Spleen (tissue), 7 donors: ENCODE measurements around the gene NEBL.

Source experiments
- POLR2A ChIP-seq, 3 donors: fragments of 450-650 bp; IDR thresholded peaks; one replicate each; pipeline ENCODE4 v1.5.1; 2017; ENCODE audit warnings: antibody characterized with exemption in 3 of 3, mild to moderate bottlenecking in 1 of 3
- POLR2AphosphoS5 ChIP-seq, 3 donors: sonication (generic); formaldehyde crosslinking; IDR thresholded peaks; one replicate each; pipeline ENCODE4 v1.5.1; 2017; ENCODE audit warnings: antibody characterized with exemption in 3 of 3
- TF ChIP-seq, protein P1 (sequence below), 11 experiments: fragments of 200-600 bp in 7 of 11; fragments of 450-650 bp in 4 of 11; sonication (generic) in 4 of 11; IDR thresholded peaks in 8 of 11; conservative IDR thresholded peaks in 3 of 11; 1 replicate in 7 of 11; 2 replicates in 4 of 11; pipeline versions ENCODE4 v1.4.0 to v1.8.0; 2016 to 2021; ENCODE audit warnings: antibody characterized with exemption in 11 of 11, inconsistent platforms in 4 of 11, mild to moderate bottlenecking in 1 of 11
- donor health status: DM: no; HTN: no; CAD: no; lungs with moderate emphysema.
- donor health status: DM: no; HTN: no; CAD: no.
- donor health status: DM: no; HTN: no; CAD: no.

GRCh38 chr10:20898866-20899535, 1.9 kb upstream of the NEBL start:
- TF ChIP-seq, protein P1, sequence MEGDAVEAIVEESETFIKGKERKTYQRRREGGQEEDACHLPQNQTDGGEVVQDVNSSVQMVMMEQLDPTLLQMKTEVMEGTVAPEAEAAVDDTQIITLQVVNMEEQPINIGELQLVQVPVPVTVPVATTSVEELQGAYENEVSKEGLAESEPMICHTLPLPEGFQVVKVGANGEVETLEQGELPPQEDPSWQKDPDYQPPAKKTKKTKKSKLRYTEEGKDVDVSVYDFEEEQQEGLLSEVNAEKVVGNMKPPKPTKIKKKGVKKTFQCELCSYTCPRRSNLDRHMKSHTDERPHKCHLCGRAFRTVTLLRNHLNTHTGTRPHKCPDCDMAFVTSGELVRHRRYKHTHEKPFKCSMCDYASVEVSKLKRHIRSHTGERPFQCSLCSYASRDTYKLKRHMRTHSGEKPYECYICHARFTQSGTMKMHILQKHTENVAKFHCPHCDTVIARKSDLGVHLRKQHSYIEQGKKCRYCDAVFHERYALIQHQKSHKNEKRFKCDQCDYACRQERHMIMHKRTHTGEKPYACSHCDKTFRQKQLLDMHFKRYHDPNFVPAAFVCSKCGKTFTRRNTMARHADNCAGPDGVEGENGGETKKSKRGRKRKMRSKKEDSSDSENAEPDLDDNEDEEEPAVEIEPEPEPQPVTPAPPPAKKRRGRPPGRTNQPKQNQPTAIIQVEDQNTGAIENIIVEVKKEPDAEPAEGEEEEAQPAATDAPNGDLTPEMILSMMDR (IDR thresholded peaks at IDR 0.05 in 8 of 11, conservative IDR thresholded peaks at IDR 0.05 in 3 of 11), result no peak
- TF ChIP-seq POLR2AphosphoS5 (IDR thresholded peaks at IDR 0.05) (no peak), POLR2A (IDR thresholded peaks at IDR 0.05) (no peak)
